ENCODE results near the gene PRSS36. TPM values are rescaled to one million over a fixed set of nuclear protein-coding genes. Genes with fewer than 3 reads are reported as not detected.
"Not testable (repeated sequence)": the region's sequence is repeated elsewhere in the genome, so short reads cannot be mapped to it uniquely, and the experiment has no call there.

PRSS36 gene
- total RNA-seq = 0.29 and 1.3 TPM in 2 replicates

DNA sequence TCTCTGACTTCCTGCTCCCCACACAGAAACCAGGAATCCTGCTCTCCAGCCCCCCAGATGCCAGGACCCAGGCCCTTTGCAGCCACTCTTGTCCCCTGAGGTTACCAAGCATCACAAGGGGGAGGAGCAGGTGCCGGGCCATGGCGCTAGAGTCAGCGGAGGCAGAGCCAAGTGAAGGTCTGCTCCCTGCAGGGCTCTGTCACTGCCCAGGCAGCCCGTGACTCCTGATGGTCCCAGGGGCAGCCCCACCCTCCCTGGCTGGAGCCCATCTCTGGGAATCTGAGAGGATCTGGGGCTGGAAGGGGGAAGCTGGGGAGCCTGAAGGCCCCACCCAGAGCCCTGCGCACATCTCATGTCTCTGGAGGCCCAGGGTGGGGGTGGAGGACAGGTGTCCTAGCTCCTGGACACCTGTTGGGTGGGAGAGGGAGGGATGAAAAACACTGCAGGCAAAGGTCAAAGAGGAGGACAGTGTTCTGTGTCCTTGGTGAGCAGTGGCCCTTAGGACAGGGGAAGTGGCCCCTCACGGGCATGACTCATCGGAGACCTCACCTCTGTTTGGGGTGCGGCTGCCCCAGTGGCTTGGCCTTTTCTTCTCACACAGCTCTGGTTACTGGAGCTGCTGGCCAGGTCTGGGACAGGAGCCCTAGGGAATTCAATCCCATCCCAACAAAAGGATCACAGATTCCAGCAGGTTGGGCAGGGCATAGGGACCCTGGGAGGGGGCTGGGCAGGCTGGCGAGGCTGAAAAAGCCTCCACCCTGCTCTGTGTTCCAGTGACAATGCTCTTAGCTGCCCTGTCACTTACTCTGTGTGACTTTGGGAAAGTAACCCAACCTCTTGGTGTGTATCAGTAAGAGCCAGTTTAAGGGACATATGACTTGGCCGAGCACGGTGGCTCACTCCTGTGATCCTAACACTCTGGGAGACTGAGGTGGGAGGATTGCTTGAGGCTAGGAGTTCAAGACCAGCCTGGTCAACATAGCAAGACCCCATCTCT, at the start of gene PRSS36:
Gene PRSS36 (minus strand): TSS at position 173 of the 997 bp plus-strand sequence. CDS start 31 bp downstream, at position 142.
- TF ChIP-seq, protein P1, sequence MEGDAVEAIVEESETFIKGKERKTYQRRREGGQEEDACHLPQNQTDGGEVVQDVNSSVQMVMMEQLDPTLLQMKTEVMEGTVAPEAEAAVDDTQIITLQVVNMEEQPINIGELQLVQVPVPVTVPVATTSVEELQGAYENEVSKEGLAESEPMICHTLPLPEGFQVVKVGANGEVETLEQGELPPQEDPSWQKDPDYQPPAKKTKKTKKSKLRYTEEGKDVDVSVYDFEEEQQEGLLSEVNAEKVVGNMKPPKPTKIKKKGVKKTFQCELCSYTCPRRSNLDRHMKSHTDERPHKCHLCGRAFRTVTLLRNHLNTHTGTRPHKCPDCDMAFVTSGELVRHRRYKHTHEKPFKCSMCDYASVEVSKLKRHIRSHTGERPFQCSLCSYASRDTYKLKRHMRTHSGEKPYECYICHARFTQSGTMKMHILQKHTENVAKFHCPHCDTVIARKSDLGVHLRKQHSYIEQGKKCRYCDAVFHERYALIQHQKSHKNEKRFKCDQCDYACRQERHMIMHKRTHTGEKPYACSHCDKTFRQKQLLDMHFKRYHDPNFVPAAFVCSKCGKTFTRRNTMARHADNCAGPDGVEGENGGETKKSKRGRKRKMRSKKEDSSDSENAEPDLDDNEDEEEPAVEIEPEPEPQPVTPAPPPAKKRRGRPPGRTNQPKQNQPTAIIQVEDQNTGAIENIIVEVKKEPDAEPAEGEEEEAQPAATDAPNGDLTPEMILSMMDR (conservative IDR thresholded peaks at IDR 0.05; ENCODE audit: low read depth, low read length) = no peak
- H3K4me3 ChIP-seq (ENCODE audit: low read depth, low read length) = no peak within 1 kb of the TSS
- no peak for DNase-seq (ENCODE audit: low read depth)

DNA sequence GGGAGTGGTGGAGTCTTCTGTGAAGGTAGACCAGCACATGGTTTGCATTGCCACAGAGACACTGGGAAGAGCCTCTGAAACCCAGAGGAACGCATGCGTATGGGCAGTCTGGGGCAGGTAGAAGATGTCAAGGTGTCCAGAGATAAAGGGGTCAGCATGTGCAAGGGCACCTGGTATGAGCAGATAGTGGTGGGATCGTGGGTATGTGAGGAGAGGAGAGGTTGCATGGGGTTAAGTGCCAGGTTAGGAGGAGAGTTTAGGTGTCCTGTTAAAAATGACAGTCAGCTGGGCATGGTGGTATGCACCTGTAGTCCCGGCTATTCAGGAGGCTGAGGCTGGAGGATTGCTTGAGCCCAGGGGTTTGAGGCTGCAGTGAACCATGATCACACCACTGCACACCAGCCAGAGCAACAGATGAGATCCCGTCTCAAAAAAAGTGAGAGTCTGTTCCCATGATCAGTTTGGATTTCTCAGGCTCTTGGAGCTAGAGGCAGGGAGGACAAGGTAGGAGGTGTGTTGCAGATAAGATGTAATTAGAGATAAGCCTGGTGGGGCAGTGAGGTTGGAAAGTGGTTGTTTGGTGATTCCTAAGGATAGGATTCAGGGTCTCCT, 49.7 kb upstream of the PRSS36 start:
- TF ChIP-seq, protein P1 (conservative IDR thresholded peaks at IDR 0.05; ENCODE audit: low read depth, low read length) = no peak
- DNase-seq (ENCODE audit: low read depth) = no peak
- H3K4me3 ChIP-seq (ENCODE audit: low read depth, low read length) = no peak overlapping the region

DNA sequence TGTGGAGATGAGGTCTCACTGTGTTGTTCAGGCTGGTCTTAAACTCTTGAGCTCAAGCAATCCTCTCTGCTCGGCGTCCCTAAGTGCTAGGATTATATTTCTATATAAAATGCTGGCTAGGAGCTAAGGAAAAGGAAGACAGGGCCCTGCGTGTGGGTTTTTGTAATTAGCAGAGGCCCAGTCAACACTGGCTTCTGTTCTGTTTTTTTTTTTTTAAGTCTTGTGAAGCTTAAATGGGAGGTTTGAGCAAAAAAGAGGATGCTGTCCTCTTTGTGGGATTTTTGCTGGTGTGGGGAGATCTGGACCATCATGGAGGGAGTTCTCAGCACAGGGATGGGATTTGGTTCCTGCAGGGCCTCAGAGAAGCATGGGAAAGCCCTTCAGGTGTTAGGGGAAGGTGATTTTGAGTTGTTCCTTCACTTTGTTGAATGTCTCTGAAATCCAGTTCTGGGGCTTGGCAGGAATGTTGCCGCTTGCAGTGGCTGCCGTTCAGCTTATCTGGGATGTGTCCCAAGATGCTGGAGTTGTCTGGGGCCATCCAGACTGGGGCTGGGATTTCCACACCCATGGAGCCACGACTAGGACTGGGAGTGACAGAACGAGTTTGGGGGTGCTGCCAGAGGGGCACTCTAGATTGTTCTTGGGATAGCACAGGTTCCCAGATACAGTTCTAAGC, 48.5 kb upstream of the PRSS36 start:
- DNase-seq (ENCODE audit: low read depth) = no peak
- TF ChIP-seq, protein P1 (conservative IDR thresholded peaks at IDR 0.05; ENCODE audit: low read depth, low read length) = no peak
- H3K4me3 ChIP-seq (ENCODE audit: low read depth, low read length) = no peak overlapping the region

DNA sequence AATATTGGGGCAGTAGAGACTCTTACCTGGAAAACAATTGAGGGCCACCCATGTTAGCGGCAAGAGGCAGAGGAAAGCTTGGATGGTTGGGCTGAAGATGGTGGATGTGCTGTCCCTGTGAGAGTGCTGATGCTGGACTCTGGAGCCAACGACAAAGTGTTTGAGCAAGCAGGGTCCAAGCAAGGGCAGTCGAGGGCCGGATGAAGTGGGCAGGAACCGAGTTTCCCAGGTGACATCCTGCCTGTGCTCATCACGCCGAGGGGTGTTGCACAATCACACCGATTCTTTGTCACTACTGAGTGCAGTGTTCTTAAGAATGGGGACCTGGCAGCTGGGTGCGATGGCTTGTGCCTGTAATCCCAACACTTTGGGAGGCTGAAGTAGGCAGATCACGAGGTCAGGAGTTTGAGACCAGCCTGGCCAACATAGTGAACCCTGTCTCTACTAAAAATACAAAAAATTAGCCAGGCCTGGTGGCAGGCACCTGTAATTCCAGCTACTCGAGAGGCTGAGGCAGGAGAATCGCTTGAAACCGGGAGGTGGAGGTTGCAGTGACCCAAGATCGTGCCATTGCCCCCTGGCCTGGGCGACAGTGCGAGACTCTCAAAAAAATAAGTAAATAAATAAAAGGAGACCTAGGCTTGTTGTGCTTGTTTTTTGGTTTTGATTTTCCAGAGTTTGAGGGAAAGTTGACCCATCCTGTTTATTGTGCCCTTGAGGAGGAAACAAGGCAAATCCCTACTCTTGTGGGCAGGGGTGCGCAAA, 46.6 kb upstream of the PRSS36 start:
- no peak overlapping the region for H3K4me3 ChIP-seq (ENCODE audit: low read depth, low read length)
- TF ChIP-seq, protein P1 (conservative IDR thresholded peaks at IDR 0.05; ENCODE audit: low read depth, low read length) = no peak
- no peak for DNase-seq (ENCODE audit: low read depth)

DNA sequence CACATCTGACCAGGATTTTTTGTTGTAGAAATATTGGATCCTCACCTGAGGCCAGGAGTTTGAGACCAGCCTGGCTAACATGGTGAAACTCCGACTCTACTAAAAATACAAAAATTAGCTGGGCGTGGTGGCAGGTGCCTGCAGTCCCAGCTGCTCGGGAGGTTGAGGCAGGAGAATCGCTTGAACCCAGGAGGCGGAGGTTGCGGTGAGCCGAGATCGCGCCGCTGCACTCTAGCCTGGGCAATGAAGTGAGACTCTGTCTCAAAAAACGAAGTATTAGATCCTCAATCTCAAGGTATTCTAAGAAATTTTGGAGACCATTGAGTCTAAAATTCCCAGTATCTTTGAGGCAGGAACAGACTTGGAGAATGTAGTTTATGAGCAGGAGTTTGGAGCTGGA, 46.0 kb upstream of the PRSS36 start:
- DNase-seq (ENCODE audit: low read depth); H3K4me3 ChIP-seq (ENCODE audit: low read depth, low read length): not testable (repeated sequence)

DNA sequence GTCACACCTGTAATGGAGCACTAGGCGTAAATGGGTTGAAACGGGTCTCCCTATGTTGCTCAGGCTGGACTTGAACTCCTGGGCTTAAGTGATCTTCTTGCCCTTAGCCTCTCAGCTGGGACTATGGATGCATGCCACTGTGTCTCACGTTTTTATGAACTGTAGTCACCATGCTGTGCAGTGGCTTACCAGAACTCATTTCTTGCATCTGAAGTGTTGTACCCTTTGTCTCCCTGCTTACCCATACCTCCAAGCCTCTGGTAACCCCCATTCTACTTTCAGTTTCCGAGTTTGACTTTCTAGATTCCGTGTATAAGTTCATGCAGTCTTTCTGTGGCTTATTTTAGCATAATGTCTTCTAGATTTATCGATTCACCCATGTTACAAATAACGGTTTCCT, 45.0 kb upstream of the PRSS36 start:
- DNase-seq (ENCODE audit: low read depth) = no peak
- no peak overlapping the region for H3K4me3 ChIP-seq (ENCODE audit: low read depth, low read length)
- TF ChIP-seq, protein P1 (conservative IDR thresholded peaks at IDR 0.05; ENCODE audit: low read depth, low read length) = no peak

Data from epithelial cell of proximal tubule (primary cell).